ENCODE measurements around the gene CAMK2A. TPM values are rescaled to one million over a fixed set of nuclear protein-coding genes. Genes with fewer than 3 reads are reported as not detected.

CAMK2A gene
- total and polyA plus RNA-seq, 9 donors = 0.12 to 1.3 (median 0.62) TPM

- WGBS, 3 donors = 66 to 75% (median 73%) methylated on average over 1 of the region's 1 CpG
- no peak for TF ChIP-seq POLR2A (IDR thresholded peaks at IDR 0.05)
- no peak for TF ChIP-seq EP300 (IDR thresholded peaks at IDR 0.05)
- no peak for TF ChIP-seq CTCF (IDR thresholded peaks at IDR 0.05)
- H3K27ac ChIP-seq = no peak overlapping the region
These were observed 11.6 kb upstream of the CAMK2A start for GRCh38 chr5:150301170-150301505.

GRCh38 chr5:150300496-150301169 lies 11.1 kb upstream of the CAMK2A start:
- DNase-seq = peak in 1 of 5 donors; percentile 22
- Histone ChIP-seq H3K9me3 (no peaks in the 10 kb centered on the region), H3K27ac (no peak overlapping the region), H3K4me3 (no peak overlapping the region), H3K4me1 (ENCODE audit: insufficient read depth) (peaks cover 10% of the 10 kb centered on the region), H3K36me3 (no peaks in the 10 kb centered on the region), H3K27me3 (no peaks in the 10 kb centered on the region)
- intact Hi-C loops (cut with DNase I) = no loop called here
- WGBS, 3 donors = 77 to 86% (median 82%) methylated on average over 13 of the region's 13 CpGs
- TF ChIP-seq EP300 (IDR thresholded peaks at IDR 0.05) (no peak), POLR2A (IDR thresholded peaks at IDR 0.05) (no peak), CTCF (IDR thresholded peaks at IDR 0.05) (no peak)

More at GRCh38 chr5:150301170-150301505, 11.6 kb upstream of the CAMK2A start:
- no peaks in the 10 kb centered on the region for H3K27me3 ChIP-seq
- no peaks in the 10 kb centered on the region for H3K36me3 ChIP-seq
- H3K4me3 ChIP-seq = no peak overlapping the region
- H3K4me1 ChIP-seq (ENCODE audit: insufficient read depth) = peaks cover 10% of the 10 kb centered on the region
- DNase-seq = peak in 1 of 5 donors; percentile 19
- intact Hi-C loops (cut with DNase I) = no loop called here
- no peaks in the 10 kb centered on the region for H3K9me3 ChIP-seq

GRCh38 chr5:150299571-150300327 lies 10.2 kb upstream of the CAMK2A start:
- Histone ChIP-seq H3K9me3 (no peaks in the 10 kb centered on the region), H3K36me3 (no peaks in the 10 kb centered on the region), H3K4me3 (no peak overlapping the region), H3K4me1 (ENCODE audit: insufficient read depth) (peaks cover 10% of the 10 kb centered on the region), H3K27me3 (no peaks in the 10 kb centered on the region), H3K27ac (no peak overlapping the region)
- intact Hi-C loops (cut with DNase I) = no loop called here
- 41 to 62% (median 52%) methylated on average over 6 of the region's 6 CpGs for WGBS, 3 donors
- no peak for TF ChIP-seq POLR2A (IDR thresholded peaks at IDR 0.05)
- TF ChIP-seq CTCF (IDR thresholded peaks at IDR 0.05) = no peak
- TF ChIP-seq EP300 (IDR thresholded peaks at IDR 0.05) = no peak
- DNase-seq = no peak

- 65 to 85% (median 78%) methylated on average over 10 of the region's 10 CpGs for WGBS, 3 donors
- Histone ChIP-seq H3K27me3 (no peaks in the 10 kb centered on the region), H3K4me1 (ENCODE audit: insufficient read depth) (peaks cover 7% of the 10 kb centered on the region), H3K36me3 (no peaks in the 10 kb centered on the region), H3K9me3 (no peaks in the 10 kb centered on the region), H3K4me3 (no peak overlapping the region), H3K27ac (no peak overlapping the region)
- DNase-seq = no peak
- TF ChIP-seq CTCF (IDR thresholded peaks at IDR 0.05) = no peak
- TF ChIP-seq EP300 (IDR thresholded peaks at IDR 0.05) = no peak
- TF ChIP-seq POLR2A (IDR thresholded peaks at IDR 0.05) = no peak
- intact Hi-C loops (cut with DNase I) = no loop called here
These were observed 9.3 kb upstream of the CAMK2A start for GRCh38 chr5:150298701-150299451.
